Endodermal cell (in vitro differentiated cells): ENCODE measurements around the gene MMP8. TPM values are rescaled to one million over a fixed set of nuclear protein-coding genes. Genes with fewer than 3 reads are reported as not detected.

ENCODE experiments used
- DNase-seq: peaks from one replicate; pipeline ENCODE4 v3.0.0-alpha.2; 2017
- H3K27ac ChIP-seq: 2 replicates; pipeline ENCODE4 v1.5.1; 2013; ENCODE audit warnings: mild to moderate bottlenecking, low read depth, low read length, moderate library complexity
- H3K27me3 ChIP-seq: 2 replicates; pipeline ENCODE4 v1.6.1; 2013; ENCODE audit warnings: mild to moderate bottlenecking, low read length, moderate library complexity; ENCODE audit not compliant: insufficient read depth, control insufficient read depth, poor library complexity, severe bottlenecking
- H3K36me3 ChIP-seq: 2 replicates; pipeline ENCODE4 v1.7.0; 2013; ENCODE audit warnings: mild to moderate bottlenecking, low read length, moderate library complexity; ENCODE audit not compliant: control insufficient read depth, insufficient read depth
- H3K4me1 ChIP-seq: one replicate; pipeline ENCODE4 v1.7.0; 2013; ENCODE audit warnings: low read length; ENCODE audit not compliant: control insufficient read depth, insufficient read depth
- H3K4me3 ChIP-seq: 2 replicates; pipeline ENCODE4 v1.5.1; 2013; ENCODE audit warnings: mild to moderate bottlenecking, low read length, moderate library complexity
- H3K9ac ChIP-seq: 2 replicates; pipeline ENCODE4 v1.6.1; 2013; ENCODE audit warnings: mild to moderate bottlenecking, low read length, moderate library complexity; ENCODE audit not compliant: poor library complexity, severe bottlenecking; ENCODE audit errors: extremely low read depth
- H3K9me3 ChIP-seq: 2 replicates; pipeline ENCODE4 v1.6.1; 2013; ENCODE audit warnings: mild to moderate bottlenecking, low read length, moderate library complexity; ENCODE audit not compliant: control insufficient read depth
- H3K27ac Mint-ChIP-seq: 2 replicates; pipeline ENCODE4 v1.8.0; 2020; ENCODE audit warnings: mixed read lengths
- H3K27me3 Mint-ChIP-seq: 2 replicates; pipeline ENCODE4 v1.8.0; 2021; ENCODE audit warnings: mild to moderate bottlenecking, mixed read lengths; ENCODE audit not compliant: insufficient read depth
- H3K36me3 Mint-ChIP-seq: 2 replicates; pipeline ENCODE4 v1.8.0; 2020; ENCODE audit warnings: low read depth, mixed read lengths
- H3K4me1 Mint-ChIP-seq: 2 replicates; pipeline ENCODE4 v1.8.0; 2020; ENCODE audit warnings: mixed read lengths
- H3K4me3 Mint-ChIP-seq: 2 replicates; pipeline ENCODE4 v1.8.0; 2020; ENCODE audit warnings: mild to moderate bottlenecking, moderate library complexity, mixed read lengths
- H3K9me3 Mint-ChIP-seq: 2 replicates; pipeline ENCODE4 v1.8.0; 2020; ENCODE audit warnings: mild to moderate bottlenecking, mixed read lengths
- CTCF ChIP-seq: fragments of 200-600 bp; sonication (generic); conservative IDR thresholded peaks from 2 replicates; pipeline ENCODE4 v1.5.0; 2021; ENCODE audit warnings: antibody characterized with exemption, mild to moderate bottlenecking
- WGBS, 2 experiments: methylation state at CpG; one replicate each; pipeline versions ENCODE4 v1.1.5 to v1.1.7; 2013; ENCODE audit warnings: missing lambda C conversion rate in 2 of 2, mixed read lengths in 1 of 2; ENCODE audit not compliant: insufficient coverage in 1 of 2, insufficient read length in 1 of 2; 5-methylcytosine and 5-hydroxymethylcytosine counted together
- total RNA-seq, 2 donors: library from RNA; stranded (reverse); fragmentation: NEBNext Ultra II Directional in 1 of 2; extraction: Animal tissue kit (Norgen Biotek cat#: 25700) in 1 of 2; gene quantifications; 2 replicates in 1 of 2; 3 replicates in 1 of 2; pipeline ENCODE4 v1.2.1, GENCODE V29; 2021

Gene MMP8
- total RNA-seq, 2 donors from 2014 or later = not detected

DNA sequence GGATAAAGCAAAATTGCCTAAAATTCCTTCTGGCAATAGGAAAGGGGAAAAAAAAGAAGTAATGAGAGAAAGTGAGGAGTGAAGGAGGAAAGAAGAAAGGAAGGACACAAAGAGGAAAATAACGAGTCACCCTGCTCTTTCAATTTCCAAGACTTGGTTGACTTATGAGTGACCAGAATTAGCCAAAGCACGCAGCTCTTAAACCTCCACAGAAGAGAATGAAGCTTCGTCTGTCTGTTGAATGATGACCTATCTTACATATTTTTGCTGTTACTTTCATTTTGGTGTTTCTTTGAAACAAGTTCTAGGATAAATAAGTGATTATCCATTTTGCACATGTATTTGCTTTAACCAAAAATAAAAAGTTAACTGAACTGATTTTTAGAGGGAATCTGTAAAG, 19.9 kb downstream of the MMP8 start:
- no peak overlapping the region for H3K4me3 ChIP-seq
- 85 to 88% methylated on average over 2 to 3 of the region's 3 CpGs for WGBS, 2 experiments
- H3K9me3 Mint-ChIP-seq = no peaks in the 10 kb centered on the region

DNA sequence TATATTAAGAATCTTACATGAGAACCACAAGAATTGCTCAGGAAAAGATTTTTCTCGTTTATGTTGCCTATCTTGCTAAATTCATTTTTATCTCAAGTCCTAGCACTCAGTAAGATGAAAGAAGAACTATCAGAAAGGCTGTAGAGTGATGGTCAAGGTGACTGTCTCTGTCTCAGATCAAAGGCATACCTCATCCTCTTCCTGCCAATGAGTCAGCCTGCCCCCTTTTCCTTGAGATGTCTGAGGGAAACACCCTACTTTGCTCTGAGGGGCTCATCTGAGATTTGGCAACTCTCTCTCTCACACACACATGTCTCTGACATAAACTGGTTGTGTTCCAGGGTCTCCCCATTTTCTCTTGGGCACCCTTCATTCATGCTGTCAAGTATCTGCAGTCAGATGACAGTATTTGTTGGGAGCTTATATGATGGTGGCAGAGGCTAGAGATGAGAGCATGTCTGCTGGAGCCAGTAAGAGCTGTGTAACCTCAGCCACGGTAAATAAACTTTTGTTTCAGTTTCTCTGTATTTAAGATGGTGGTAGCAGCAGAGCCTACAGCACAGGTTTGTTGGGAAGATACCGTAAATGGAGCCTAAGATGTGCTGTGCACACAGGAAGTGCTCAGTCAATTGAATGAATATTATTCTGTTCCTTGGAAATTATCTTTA, 20.8 kb downstream of the MMP8 start:
- TF ChIP-seq CTCF = no peak
- H3K27ac ChIP-seq = no peak overlapping the region
- no peaks in the 10 kb centered on the region for H3K9me3 Mint-ChIP-seq
- no peak overlapping the region for H3K9ac ChIP-seq
- DNase-seq = no peak
- H3K4me3 ChIP-seq = no peak overlapping the region
- no peaks in the 10 kb centered on the region for H3K36me3 ChIP-seq
- 85 to 91% methylated on average over 2 to 3 of the region's 3 CpGs for WGBS, 2 experiments
- H3K4me3 Mint-ChIP-seq = no peak overlapping the region
- no peaks in the 10 kb centered on the region for H3K9me3 ChIP-seq
- no peaks in the 10 kb centered on the region for H3K27me3 Mint-ChIP-seq
- H3K4me1 ChIP-seq = no peaks in the 10 kb centered on the region
- no peaks in the 10 kb centered on the region for H3K4me1 Mint-ChIP-seq
- no peaks in the 10 kb centered on the region for H3K36me3 Mint-ChIP-seq
- no peak overlapping the region for H3K27ac Mint-ChIP-seq
- no peaks in the 10 kb centered on the region for H3K27me3 ChIP-seq

More for the DNA sequence above, 19.9 kb downstream of the MMP8 start:
- Histone ChIP-seq H3K9me3 (no peaks in the 10 kb centered on the region), H3K4me1 (no peaks in the 10 kb centered on the region), H3K27ac (no peak overlapping the region), H3K9ac (no peak overlapping the region), H3K27me3 (no peaks in the 10 kb centered on the region), H3K36me3 (no peaks in the 10 kb centered on the region)
- no peak overlapping the region for H3K27ac Mint-ChIP-seq
- no peaks in the 10 kb centered on the region for H3K36me3 Mint-ChIP-seq
- no peak for TF ChIP-seq CTCF
- no peaks in the 10 kb centered on the region for H3K27me3 Mint-ChIP-seq
- DNase-seq = no peak
- H3K4me3 Mint-ChIP-seq = no peak overlapping the region
- H3K4me1 Mint-ChIP-seq = no peaks in the 10 kb centered on the region

DNA sequence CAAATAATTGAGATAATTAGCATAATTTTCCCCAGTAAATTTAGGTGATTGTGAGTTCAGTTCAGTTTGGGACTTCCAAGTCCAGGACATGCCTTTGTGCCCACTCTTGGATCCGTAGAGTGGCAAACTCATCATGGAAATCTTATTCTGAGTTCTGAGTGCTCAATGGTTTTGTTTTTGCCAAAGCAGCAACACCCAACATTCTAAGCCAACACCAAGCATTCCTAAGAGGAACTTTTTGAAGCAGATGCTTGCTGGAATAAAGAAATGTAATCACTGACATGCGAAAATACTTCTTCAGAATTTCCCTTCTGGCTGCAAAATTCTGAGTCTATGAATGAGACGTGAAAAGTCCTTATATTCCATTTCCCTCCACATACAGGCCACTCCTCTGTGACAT, 29.6 kb downstream of the MMP8 start:
- WGBS, 2 experiments = 83 to 89% methylated on average over 1 to 3 of the region's 3 CpGs
- H3K4me1 Mint-ChIP-seq = no peaks in the 10 kb centered on the region
- TF ChIP-seq CTCF = no peak

More for the DNA sequence above, 29.6 kb downstream of the MMP8 start:
- no peaks in the 10 kb centered on the region for H3K9me3 ChIP-seq
- Mint-ChIP-seq H3K36me3 (no peaks in the 10 kb centered on the region), H3K27me3 (no peaks in the 10 kb centered on the region), H3K27ac (no peak overlapping the region), H3K4me3 (no peak overlapping the region), H3K9me3 (no peaks in the 10 kb centered on the region)
- no peaks in the 10 kb centered on the region for H3K36me3 ChIP-seq
- H3K4me3 ChIP-seq = no peak overlapping the region
- no peak for DNase-seq
- no peaks in the 10 kb centered on the region for H3K4me1 ChIP-seq
- H3K27ac ChIP-seq = no peak overlapping the region
- no peak overlapping the region for H3K9ac ChIP-seq
- no peaks in the 10 kb centered on the region for H3K27me3 ChIP-seq
